Lower lobe of right lung (tissue), 2 donors: ENCODE data around the gene SIM2. TPM values are rescaled to one million over a fixed set of nuclear protein-coding genes. Genes with fewer than 3 reads are reported as not detected.
A peak's percentile ranks its signal among the peaks of the same experiment; 100 is the strongest.

Experiments
- ATAC-seq, 2 donors: fragments of 200-7000 bp; cut with Tn5 transposase; one replicate each; pipeline ENCODE4 v1.9.1; 2020 to 2022; ENCODE audit warnings: mild to moderate bottlenecking in 2 of 2, moderate library complexity in 2 of 2
- DNase-seq: peaks from one replicate; pipeline ENCODE4 v3.0.0-alpha.2; 2020
- H3K27ac ChIP-seq: fragments of 200-600 bp; one replicate; pipeline ENCODE4 v1.8.0; 2022
- H3K27me3 ChIP-seq: fragments of 200-600 bp; one replicate; pipeline ENCODE4 v1.8.0; 2022; ENCODE audit warnings: low read depth
- H3K36me3 ChIP-seq: fragments of 200-600 bp; one replicate; pipeline ENCODE4 v1.8.0; 2022; ENCODE audit warnings: mild to moderate bottlenecking
- H3K4me1 ChIP-seq: fragments of 200-600 bp; one replicate; pipeline ENCODE4 v1.8.0; 2022
- H3K4me3 ChIP-seq: fragments of 200-600 bp; one replicate; pipeline ENCODE4 v1.8.0; 2022; ENCODE audit warnings: mild to moderate bottlenecking
- H3K9me3 ChIP-seq: fragments of 200-600 bp; one replicate; pipeline ENCODE4 v1.8.0; 2022
- intact Hi-C: fragments of 100-400 bp; cut with DNase I; formaldehyde crosslinking; loops from one replicate; pipeline ENCODE4 v1.11.0; 2022
- total RNA-seq: library from RNA; stranded (reverse); fragmentation: NEBNext Ultra II Directional; extraction: Animal tissue kit (Norgen Biotek cat#: 25700); gene quantifications from one replicate; pipeline ENCODE4 v1.2.1, GENCODE V29; 2021
- TF ChIP-seq, protein P1 (sequence below): fragments of 200-600 bp; IDR thresholded peaks from one replicate; pipeline ENCODE4 v1.8.0; 2022; ENCODE audit warnings: antibody characterized with exemption, mild to moderate bottlenecking
- donor health status: DM: no; HTN: yes; CAD: no; lungs with severe emphysema.

SIM2 gene
- total RNA-seq, 1 donor from 2014 or later, result not detected

DNA sequence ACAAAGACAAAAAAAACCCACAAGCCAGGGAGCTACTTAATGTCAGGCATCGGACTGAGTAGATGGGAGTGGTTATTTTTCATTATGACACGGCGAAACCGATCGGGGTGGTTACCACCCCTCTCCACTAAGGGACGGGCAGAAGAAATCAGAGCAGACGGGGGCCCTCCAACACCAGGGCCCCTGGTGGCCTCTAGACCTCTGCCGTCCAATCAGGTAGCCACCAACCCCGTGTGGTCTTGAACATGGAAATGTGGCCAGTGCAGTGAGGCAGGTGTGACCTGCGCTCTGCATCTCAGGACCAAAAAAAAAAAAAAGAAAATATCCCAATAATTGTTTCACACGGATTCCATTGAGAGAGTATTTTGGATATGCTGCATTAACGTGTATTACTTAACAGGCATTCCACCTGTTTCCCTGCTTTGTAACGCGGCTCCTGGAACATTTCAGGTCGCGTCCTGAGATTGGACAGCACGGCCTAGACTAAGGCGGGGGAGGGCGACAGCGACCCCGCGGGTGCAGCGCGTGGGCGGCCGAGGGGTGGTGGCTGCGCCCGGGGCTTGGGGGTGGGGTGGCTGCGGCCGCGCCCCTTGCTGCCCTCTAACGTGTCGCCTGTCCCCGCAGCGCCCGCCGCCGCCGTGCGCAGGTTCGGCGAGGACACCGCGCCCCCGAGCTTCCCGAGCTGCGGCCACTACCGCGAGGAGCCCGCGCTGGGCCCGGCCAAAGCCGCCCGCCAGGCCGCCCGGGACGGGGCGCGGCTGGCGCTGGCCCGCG, 48.3 kb downstream of the SIM2 start:
- Histone ChIP-seq H3K4me1 (peaks cover 24% of the 10 kb centered on the region), H3K27me3 (peaks cover 28% of the 10 kb centered on the region), H3K27ac (no peak overlapping the region), H3K9me3 (no peaks in the 10 kb centered on the region), H3K36me3 (no peaks in the 10 kb centered on the region), H3K4me3 (peak overlapping the region; percentile 41)
- DNase-seq, result no peak
- TF ChIP-seq, protein P1, sequence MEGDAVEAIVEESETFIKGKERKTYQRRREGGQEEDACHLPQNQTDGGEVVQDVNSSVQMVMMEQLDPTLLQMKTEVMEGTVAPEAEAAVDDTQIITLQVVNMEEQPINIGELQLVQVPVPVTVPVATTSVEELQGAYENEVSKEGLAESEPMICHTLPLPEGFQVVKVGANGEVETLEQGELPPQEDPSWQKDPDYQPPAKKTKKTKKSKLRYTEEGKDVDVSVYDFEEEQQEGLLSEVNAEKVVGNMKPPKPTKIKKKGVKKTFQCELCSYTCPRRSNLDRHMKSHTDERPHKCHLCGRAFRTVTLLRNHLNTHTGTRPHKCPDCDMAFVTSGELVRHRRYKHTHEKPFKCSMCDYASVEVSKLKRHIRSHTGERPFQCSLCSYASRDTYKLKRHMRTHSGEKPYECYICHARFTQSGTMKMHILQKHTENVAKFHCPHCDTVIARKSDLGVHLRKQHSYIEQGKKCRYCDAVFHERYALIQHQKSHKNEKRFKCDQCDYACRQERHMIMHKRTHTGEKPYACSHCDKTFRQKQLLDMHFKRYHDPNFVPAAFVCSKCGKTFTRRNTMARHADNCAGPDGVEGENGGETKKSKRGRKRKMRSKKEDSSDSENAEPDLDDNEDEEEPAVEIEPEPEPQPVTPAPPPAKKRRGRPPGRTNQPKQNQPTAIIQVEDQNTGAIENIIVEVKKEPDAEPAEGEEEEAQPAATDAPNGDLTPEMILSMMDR, result no peak
- ATAC-seq, result peak; percentile 14 to 21
- intact Hi-C loops, result no loop called here

DNA sequence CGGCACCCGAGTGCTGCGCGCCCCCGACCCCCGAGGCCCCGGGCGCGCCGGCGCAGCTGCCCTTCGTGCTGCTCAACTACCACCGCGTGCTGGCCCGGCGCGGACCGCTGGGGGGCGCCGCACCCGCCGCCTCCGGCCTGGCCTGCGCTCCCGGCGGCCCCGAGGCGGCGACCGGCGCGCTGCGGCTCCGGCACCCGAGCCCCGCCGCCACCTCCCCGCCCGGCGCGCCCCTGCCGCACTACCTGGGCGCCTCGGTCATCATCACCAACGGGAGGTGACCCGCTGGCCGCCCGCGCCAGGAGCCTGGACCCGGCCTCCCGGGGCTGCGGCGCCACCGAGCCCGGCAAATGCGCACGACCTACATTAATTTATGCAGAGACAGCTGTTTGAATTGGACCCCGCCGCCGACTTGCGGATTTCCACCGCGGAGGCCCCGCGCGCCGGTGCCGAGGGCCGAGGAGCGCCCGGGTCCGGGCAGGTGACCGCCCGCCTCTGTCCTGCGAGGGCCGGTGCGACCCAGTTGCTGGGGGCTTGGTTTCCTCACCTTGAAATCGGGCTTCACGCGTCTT, 49.0 kb downstream of the SIM2 start:
- TF ChIP-seq, protein P1, result no peak
- Histone ChIP-seq H3K4me3 (peak overlapping the region; percentile 41), H3K9me3 (no peaks in the 10 kb centered on the region), H3K27me3 (peaks cover 28% of the 10 kb centered on the region), H3K4me1 (peaks cover 24% of the 10 kb centered on the region), H3K27ac (no peak overlapping the region), H3K36me3 (no peaks in the 10 kb centered on the region)
- intact Hi-C loops, result no loop called here
- peak; percentile 56 to 70 for ATAC-seq
- DNase-seq, result no peak

GRCh38 chr21:36749935-36750575, 51.1 kb downstream of the SIM2 start:
- H3K27ac ChIP-seq, result no peak overlapping the region
- no peaks in the 10 kb centered on the region for H3K9me3 ChIP-seq
- ATAC-seq (peak; percentile 37 to 40), DNase-seq (no peak)
- H3K4me3 ChIP-seq, result no peak overlapping the region
- H3K27me3 ChIP-seq, result peaks cover 25% of the 10 kb centered on the region
- TF ChIP-seq, protein P1, result no peak
- peaks cover 18% of the 10 kb centered on the region for H3K4me1 ChIP-seq
- intact Hi-C loops, result no loop called here
- H3K36me3 ChIP-seq, result peaks cover 6% of the 10 kb centered on the region

- no peak for ATAC-seq
- Histone ChIP-seq H3K27ac (no peak overlapping the region), H3K4me1 (peaks cover 17% of the 10 kb centered on the region), H3K27me3 (peaks cover 23% of the 10 kb centered on the region), H3K4me3 (no peak overlapping the region), H3K9me3 (no peaks in the 10 kb centered on the region), H3K36me3 (peaks cover 6% of the 10 kb centered on the region)
- no peak for DNase-seq
- TF ChIP-seq, protein P1, result no peak
- intact Hi-C loops, result no loop called here
These were observed 51.7 kb downstream of the SIM2 start for GRCh38 chr21:36750576-36750959.

DNA sequence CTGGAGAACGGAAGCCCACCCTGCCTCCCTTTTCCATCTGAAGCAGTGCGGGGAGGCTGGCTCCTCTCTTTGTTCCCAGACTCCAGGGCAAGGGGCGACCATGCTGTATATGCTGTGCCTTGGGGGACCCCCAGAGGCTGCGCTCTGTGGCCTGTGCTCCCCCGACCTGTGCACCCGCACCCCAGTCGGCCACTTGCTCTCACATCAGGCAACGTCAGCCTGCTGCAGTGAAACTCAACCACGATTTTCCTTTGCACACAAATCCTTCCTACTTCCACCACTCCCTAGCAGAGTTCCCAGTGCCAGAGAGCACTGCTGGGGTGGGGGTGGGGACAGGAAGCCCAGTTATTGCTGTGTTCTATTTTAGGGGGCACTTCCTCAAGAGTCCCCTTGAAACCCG, 52.5 kb downstream of the SIM2 start:
- intact Hi-C loops, result no loop called here
- H3K27ac ChIP-seq, result no peak overlapping the region
- peaks cover 20% of the 10 kb centered on the region for H3K27me3 ChIP-seq
- peaks cover 6% of the 10 kb centered on the region for H3K36me3 ChIP-seq
- TF ChIP-seq, protein P1, result no peak
- DNase-seq (no peak), ATAC-seq (no peak)
- H3K4me1 ChIP-seq, result peaks cover 17% of the 10 kb centered on the region
- no peaks in the 10 kb centered on the region for H3K9me3 ChIP-seq
- no peak overlapping the region for H3K4me3 ChIP-seq
